Inflammatory macrophage treated with lipopolysaccharide for 4 hours (primary cell): Measurements from ENCODE around the gene SYT8.
"Not testable (repeated sequence)": the region's sequence is repeated elsewhere in the genome, so short reads cannot be mapped to it uniquely, and the experiment has no call there.

Experiments
- DNase-seq: peaks from one replicate; pipeline ENCODE4 v3.0.0-alpha.2; 2020

SYT8 gene

GRCh38 chr11:1875851-1876301, 41.1 kb downstream of the SYT8 start:
- not testable (repeated sequence) for DNase-seq

- no peak for DNase-seq
Measured at GRCh38 chr11:1876361-1877063, 41.7 kb downstream of the SYT8 start.

- no peak for DNase-seq
Measured at GRCh38 chr11:1877211-1878136, 42.7 kb downstream of the SYT8 start.

GRCh38 chr11:1878137-1879031, 43.6 kb downstream of the SYT8 start:
- no peak for DNase-seq

GRCh38 chr11:1879342-1879940, 44.7 kb downstream of the SYT8 start:
- no peak for DNase-seq

- no peak for DNase-seq
Measured at GRCh38 chr11:1879941-1880720, 45.3 kb downstream of the SYT8 start.

GRCh38 chr11:1880746-1881441, 46.1 kb downstream of the SYT8 start:
- no peak for DNase-seq

GRCh38 chr11:1881442-1882264, 46.9 kb downstream of the SYT8 start:
- no peak for DNase-seq

GRCh38 chr11:1882265-1883238, 47.8 kb downstream of the SYT8 start:
- peak; percentile 68 for DNase-seq

GRCh38 chr11:1883346-1884302, 48.8 kb downstream of the SYT8 start:
- DNase-seq: no peak

- DNase-seq: no peak
Measured at GRCh38 chr11:1884303-1884700, 49.5 kb downstream of the SYT8 start.

GRCh38 chr11:1886551-1886950, 51.8 kb downstream of the SYT8 start:
- not testable (repeated sequence) for DNase-seq
